ENCODE measurements around the gene ZER1. TPM values are rescaled to one million over a fixed set of nuclear protein-coding genes. Genes with fewer than 3 reads are reported as not detected.

The ZER1 gene
- polyA plus RNA-seq, 3 donors, result 16.1 to 25.6 (median 18.0) TPM

DNA sequence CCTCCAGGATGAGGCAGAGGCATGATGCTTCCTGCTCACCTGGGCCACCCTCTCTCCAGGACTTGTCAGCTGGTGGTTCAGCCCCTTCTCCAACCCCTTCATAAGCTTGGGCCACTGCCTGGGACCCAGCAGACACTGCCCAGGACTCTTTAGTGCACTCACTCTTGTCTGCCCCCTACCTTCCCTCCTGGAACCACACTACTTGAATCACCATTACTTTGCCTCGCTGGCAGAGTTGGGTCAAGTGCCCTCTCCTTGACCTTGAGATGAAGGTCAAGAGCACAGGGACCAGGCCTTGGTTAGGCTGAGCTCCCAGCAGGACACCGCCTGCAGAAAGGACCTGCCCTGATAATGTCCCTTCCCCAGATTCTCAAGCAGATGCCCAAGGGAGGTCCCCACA lies 38.1 kb upstream of the ZER1 start:
- H3K36me3 Mint-ChIP-seq, result peaks cover 27 to 39% of the 10 kb centered on the region in 2 donors
- WGBS (ENCODE audit: insufficient coverage), result 86% methylated on average over 2 of the region's 2 CpGs
- H3K4me1 Mint-ChIP-seq, result no peaks in the 10 kb centered on the region
- peaks cover 0 to 4% (median 1%) of the 10 kb centered on the region in 3 donors for H3K27me3 Mint-ChIP-seq (ENCODE audit: low read depth in 3 of 3)
- DNase-seq, result no peak
- Histone ChIP-seq H3K27ac (ENCODE audit: low read depth in 1 of 2, low read length in 2 of 2) (no peak overlapping the region), H3K36me3 (replicated peaks in 1 of 2; ENCODE audit: control insufficient read depth in 1 of 2, insufficient read depth in 2 of 2, low read length in 2 of 2) (peaks cover 28 to 50% of the 10 kb centered on the region in 2 donors), H3K4me1 (ENCODE audit: control insufficient read depth in 1 of 2, insufficient read depth in 2 of 2, low read length in 2 of 2) (no peaks in the 10 kb centered on the region), H2AFZ (ENCODE audit: insufficient read depth, low read depth, low read length, poor library complexity, severe bottlenecking) (no peak overlapping the region), H3K4me3 (replicated peaks in 1 of 3; ENCODE audit: low read depth in 2 of 3, low read length in 3 of 3) (no peak overlapping the region), H3K9me3 (replicated peaks in 1 of 2; ENCODE audit: control insufficient read depth in 1 of 2, insufficient read depth in 1 of 2, low read length in 2 of 2) (no peaks in the 10 kb centered on the region), H3K9ac (ENCODE audit: insufficient read depth, low read length, poor library complexity, severe bottlenecking) (no peak overlapping the region), H3K27me3 (ENCODE audit: control insufficient read depth in 2 of 2, insufficient read depth in 2 of 2, low read length in 2 of 2) (no peaks in the 10 kb centered on the region), H3K79me2 (ENCODE audit: insufficient read depth, low read length) (no peaks in the 10 kb centered on the region), H4K20me1 (ENCODE audit: insufficient read depth, low read length) (no peaks in the 10 kb centered on the region), H3K4me2 (replicated peaks; ENCODE audit: extremely low read depth, low read length, poor library complexity, severe bottlenecking) (no peak overlapping the region)
- intact Hi-C loops (cut with micrococcal nuclease), result loop anchor here in 1 of 2 donors (10.0 kb wide), 1 partner anchor 65 kb away; no protein-coding TSS in a partner anchor
- H3K4me3 Mint-ChIP-seq, result no peak overlapping the region
- TF ChIP-seq, protein P1, sequence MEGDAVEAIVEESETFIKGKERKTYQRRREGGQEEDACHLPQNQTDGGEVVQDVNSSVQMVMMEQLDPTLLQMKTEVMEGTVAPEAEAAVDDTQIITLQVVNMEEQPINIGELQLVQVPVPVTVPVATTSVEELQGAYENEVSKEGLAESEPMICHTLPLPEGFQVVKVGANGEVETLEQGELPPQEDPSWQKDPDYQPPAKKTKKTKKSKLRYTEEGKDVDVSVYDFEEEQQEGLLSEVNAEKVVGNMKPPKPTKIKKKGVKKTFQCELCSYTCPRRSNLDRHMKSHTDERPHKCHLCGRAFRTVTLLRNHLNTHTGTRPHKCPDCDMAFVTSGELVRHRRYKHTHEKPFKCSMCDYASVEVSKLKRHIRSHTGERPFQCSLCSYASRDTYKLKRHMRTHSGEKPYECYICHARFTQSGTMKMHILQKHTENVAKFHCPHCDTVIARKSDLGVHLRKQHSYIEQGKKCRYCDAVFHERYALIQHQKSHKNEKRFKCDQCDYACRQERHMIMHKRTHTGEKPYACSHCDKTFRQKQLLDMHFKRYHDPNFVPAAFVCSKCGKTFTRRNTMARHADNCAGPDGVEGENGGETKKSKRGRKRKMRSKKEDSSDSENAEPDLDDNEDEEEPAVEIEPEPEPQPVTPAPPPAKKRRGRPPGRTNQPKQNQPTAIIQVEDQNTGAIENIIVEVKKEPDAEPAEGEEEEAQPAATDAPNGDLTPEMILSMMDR (IDR thresholded peaks at IDR 0.05), result no peak
- H3K27ac Mint-ChIP-seq, result peak overlapping the region in 2 of 7 donors; percentile 28 to 36
- H3K9me3 Mint-ChIP-seq, result no peaks in the 10 kb centered on the region

DNA sequence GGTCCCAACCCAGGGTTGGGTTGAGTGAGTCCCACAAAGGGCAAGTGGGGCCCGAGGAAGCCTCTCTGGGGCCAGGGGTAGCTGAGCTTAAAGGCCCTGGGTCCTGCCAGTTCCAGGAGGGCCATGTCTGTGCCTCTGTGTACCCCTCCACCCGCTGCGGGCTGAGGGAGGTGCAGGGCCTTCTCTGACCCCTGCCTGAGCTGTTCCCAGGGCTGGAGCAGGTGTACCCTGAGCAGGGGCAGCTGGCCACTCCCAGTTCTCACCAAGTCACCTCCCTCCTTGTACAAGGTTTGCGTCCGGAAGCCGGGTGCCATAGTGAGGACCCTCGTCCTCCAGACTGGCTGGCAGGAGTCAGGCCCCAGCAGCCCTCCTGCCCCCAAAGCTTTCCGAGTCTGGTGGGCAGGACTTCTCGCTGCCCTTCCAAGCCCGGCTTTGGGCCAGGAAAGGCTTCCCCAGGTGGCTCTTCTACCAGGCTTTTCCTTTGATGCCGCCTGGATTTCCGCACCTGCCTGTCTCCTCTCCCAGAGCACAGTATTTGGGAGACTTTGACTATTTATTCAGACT lies 37.4 kb upstream of the ZER1 start:
- no peak overlapping the region for H3K27ac Mint-ChIP-seq
- Histone ChIP-seq H3K79me2 (ENCODE audit: insufficient read depth, low read length) (no peaks in the 10 kb centered on the region), H3K36me3 (replicated peaks in 1 of 2; ENCODE audit: control insufficient read depth in 1 of 2, insufficient read depth in 2 of 2, low read length in 2 of 2) (peaks cover 30 to 57% of the 10 kb centered on the region in 2 donors), H3K4me2 (replicated peaks; ENCODE audit: extremely low read depth, low read length, poor library complexity, severe bottlenecking) (no peak overlapping the region), H3K9me3 (replicated peaks in 1 of 2; ENCODE audit: control insufficient read depth in 1 of 2, insufficient read depth in 1 of 2, low read length in 2 of 2) (no peaks in the 10 kb centered on the region), H3K4me3 (replicated peaks in 1 of 3; ENCODE audit: low read depth in 2 of 3, low read length in 3 of 3) (no peak overlapping the region), H4K20me1 (ENCODE audit: insufficient read depth, low read length) (no peaks in the 10 kb centered on the region), H2AFZ (ENCODE audit: insufficient read depth, low read depth, low read length, poor library complexity, severe bottlenecking) (no peak overlapping the region), H3K27me3 (ENCODE audit: control insufficient read depth in 2 of 2, insufficient read depth in 2 of 2, low read length in 2 of 2) (no peaks in the 10 kb centered on the region), H3K27ac (ENCODE audit: low read depth in 1 of 2, low read length in 2 of 2) (no peak overlapping the region), H3K4me1 (ENCODE audit: control insufficient read depth in 1 of 2, insufficient read depth in 2 of 2, low read length in 2 of 2) (no peaks in the 10 kb centered on the region), H3K9ac (ENCODE audit: insufficient read depth, low read length, poor library complexity, severe bottlenecking) (no peak overlapping the region)
- H3K4me1 Mint-ChIP-seq, result no peaks in the 10 kb centered on the region
- no peak for DNase-seq
- WGBS (ENCODE audit: insufficient coverage), result 97% methylated on average over 9 of the region's 12 CpGs
- TF ChIP-seq, protein P1 (IDR thresholded peaks at IDR 0.05), result no peak
- H3K36me3 Mint-ChIP-seq, result peaks cover 30 to 46% of the 10 kb centered on the region in 2 donors
- H3K27me3 Mint-ChIP-seq (ENCODE audit: low read depth in 3 of 3), result peaks cover 0 to 2% (median 0%) of the 10 kb centered on the region in 3 donors
- no peaks in the 10 kb centered on the region for H3K9me3 Mint-ChIP-seq
- intact Hi-C loops (cut with micrococcal nuclease), result loop anchor here in 1 of 2 donors (10.0 kb wide), 1 partner anchor 64 kb away; no protein-coding TSS in a partner anchor
- no peak overlapping the region for H3K4me3 Mint-ChIP-seq

All from CD14-positive monocyte (primary cell).